NOMO-1 treated with DMSO at 0.1 percent for 48 hours (cell line): ENCODE data around the gene NDN.

ENCODE experiments used
- DNase-seq: peaks from one replicate; lab custom pipeline; 2025; ENCODE audit not compliant: unreplicated experiment; lab: John Stamatoyannopoulos, UW

Gene NDN

DNA sequence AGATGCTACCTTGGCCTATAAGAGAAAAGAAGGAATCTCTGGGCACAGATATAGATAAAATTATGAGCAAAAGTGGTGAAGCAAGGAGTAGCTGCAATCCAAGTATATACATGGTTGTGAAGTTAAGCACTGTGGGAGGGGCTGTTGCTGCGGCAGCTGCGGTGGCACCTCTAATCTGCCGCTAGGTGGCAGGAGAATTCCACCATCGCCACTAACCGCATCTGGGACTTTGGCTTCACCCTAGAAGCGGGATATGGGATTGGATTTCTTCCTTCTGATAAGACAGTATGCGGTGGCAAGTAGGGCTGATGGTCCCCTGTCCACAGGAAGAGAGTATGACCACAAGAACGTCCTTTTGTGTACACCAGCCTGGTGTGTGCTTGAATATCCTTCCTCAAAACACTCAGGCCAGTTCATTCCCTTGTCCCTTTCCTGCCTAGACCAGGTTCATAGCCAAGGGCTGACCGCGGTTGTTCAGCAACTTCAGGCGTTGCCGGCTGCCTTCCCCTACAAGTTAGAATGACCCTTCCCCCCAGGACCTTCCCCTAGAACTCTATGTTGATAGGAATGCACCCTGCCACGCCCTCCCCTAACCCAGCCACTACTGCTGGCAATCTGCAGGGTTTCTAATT lies 44.6 kb downstream of the NDN start:
- DNase-seq = peak; percentile 27
